Kidney epithelial cell (primary cell): Measurements from ENCODE around the gene LRRC30. TPM values are rescaled to one million over a fixed set of nuclear protein-coding genes. Genes with fewer than 3 reads are reported as not detected.

ENCODE experiments used
- DNase-seq: peaks from one replicate; pipeline ENCODE4 v3.0.0-alpha.2; 2010; ENCODE audit warnings: low read depth
- H3K27me3 ChIP-seq: 2 replicates; pipeline ENCODE4 v1.6.0; 2011; ENCODE audit warnings: low read length; ENCODE audit not compliant: control insufficient read depth, insufficient read depth
- H3K36me3 ChIP-seq: 2 replicates; pipeline ENCODE4 v1.5.1; 2011; ENCODE audit warnings: low read length; ENCODE audit not compliant: control insufficient read depth, insufficient read depth
- H3K4me3 ChIP-seq: 2 replicates; pipeline ENCODE4 v1.5.1; 2011; ENCODE audit warnings: low read depth, mild to moderate bottlenecking, control low read depth, low read length
- CTCF ChIP-seq: IDR thresholded peaks from 2 replicates; pipeline ENCODE4 v1.5.1; 2011; ENCODE audit warnings: mild to moderate bottlenecking, moderate library complexity, low read length, control low read depth, inconsistent platforms; ENCODE audit not compliant: insufficient read depth, poor library complexity, severe bottlenecking
- total RNA-seq: library from RNA; depleted of rRNA; stranded (reverse); fragments of >200 nt; gene quantifications from 2 replicates; pipeline ENCODE4 v1.2.3, GENCODE V29; 2015

The LRRC30 gene
- total RNA-seq, 1 donor from 2014 or later: not detected

DNA sequence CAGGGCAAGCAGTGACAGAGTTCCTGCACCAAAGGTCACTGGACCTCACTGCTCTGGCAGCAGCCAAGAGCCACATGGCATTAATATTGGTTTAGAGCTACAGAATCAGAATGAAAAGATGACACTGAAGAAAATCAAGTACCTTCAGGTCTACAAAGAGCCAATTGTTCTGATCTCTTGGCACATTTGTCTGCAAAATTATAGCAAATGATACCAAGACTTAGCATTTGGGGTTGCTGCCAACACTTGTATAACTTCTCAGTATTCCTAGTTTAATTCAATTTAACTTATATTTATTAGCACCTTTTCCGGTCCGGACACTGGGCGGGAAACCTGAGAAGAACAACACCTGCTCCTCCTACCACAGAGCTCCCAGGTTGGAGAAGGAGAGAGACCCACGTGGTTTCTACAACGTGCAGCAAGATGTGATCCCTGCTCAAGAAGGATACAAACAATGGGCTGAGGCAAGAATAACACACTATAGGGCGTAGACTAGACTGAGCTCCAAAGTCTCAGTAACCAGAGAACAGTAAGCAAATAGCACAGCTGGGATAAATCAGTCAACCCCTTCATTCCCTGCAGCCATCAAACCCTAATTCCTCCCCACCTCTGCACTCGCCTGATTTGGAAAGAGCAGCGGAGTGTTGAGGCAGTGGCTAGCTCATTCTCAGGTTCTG, 2.4 kb downstream of the LRRC30 start:
- Histone ChIP-seq H3K4me3 (no peak overlapping the region), H3K27me3 (peaks cover 38% of the 10 kb centered on the region), H3K36me3 (no peaks in the 10 kb centered on the region)
- no peak for TF ChIP-seq CTCF
- DNase-seq: no peak

DNA sequence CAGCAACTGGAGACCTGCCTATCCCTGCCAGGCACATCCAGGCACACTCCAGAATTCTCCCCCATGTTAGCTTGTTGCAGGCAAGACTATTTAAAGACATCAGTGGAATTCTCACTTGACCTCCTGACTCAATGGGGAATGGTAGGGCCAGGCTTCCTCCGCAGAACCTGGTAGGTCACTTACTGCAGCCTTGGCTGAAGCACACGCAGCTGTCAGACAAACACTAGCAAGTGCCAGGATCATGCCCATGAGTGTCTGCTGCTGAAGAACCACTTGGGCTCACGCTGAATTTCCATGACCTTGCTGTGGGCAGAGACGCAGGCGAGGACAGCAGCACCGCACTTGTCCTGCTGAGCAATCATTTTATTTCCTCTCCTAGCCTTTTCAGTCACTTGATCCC, 3.2 kb downstream of the LRRC30 start:
- TF ChIP-seq CTCF: no peak
- no peak for DNase-seq
- H3K36me3 ChIP-seq: no peaks in the 10 kb centered on the region
- no peak overlapping the region for H3K4me3 ChIP-seq
- H3K27me3 ChIP-seq: peaks cover 38% of the 10 kb centered on the region

DNA sequence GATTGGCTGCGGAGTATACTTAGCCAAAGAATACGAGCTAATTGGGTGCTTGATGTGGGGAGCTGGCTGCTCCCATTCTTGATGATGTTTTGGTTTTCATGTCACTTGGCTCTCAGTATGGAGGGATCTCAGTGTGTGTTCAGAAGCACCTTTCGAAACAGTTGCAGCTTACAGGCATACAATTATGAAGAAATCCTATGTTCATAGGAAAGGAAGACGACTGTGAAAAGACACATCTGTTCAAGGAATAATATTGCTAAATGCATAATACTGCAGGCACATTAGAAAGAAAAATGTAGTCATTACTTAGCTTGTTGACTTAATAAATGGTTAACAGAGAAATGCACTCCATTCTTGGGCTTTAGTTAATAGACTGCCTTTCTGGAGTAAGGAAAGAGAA, 4.1 kb downstream of the LRRC30 start:
- DNase-seq: no peak
- Histone ChIP-seq H3K27me3 (peaks cover 38% of the 10 kb centered on the region), H3K36me3 (no peaks in the 10 kb centered on the region), H3K4me3 (no peak overlapping the region)
- no peak for TF ChIP-seq CTCF

DNA sequence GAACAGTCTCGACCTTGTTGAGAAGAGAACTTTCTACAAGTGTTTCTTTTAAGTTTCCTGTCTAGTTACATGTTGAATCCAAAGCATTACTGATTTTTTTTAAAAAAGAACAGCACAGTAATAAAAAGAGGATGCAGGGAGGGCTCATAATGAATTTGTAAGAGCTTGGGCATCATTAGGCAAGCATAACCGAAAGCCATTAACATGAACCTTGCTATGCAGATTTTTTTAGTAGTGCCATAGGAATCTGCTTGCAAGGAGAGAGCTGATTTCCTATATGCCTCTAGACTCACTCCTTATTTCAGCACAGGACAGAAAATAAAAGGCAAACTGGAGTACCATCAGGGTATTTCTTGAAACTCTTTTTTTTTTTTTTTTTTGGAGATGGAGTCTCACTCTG, 5.2 kb downstream of the LRRC30 start:
- H3K36me3 ChIP-seq: no peaks in the 10 kb centered on the region
- DNase-seq: no peak
- H3K4me3 ChIP-seq: no peak overlapping the region
- no peak for TF ChIP-seq CTCF
- H3K27me3 ChIP-seq: peaks cover 29% of the 10 kb centered on the region

GRCh38 chr18:7236933-7237332, 6.0 kb downstream of the LRRC30 start:
- no peak overlapping the region for H3K4me3 ChIP-seq
- DNase-seq: no peak
- peaks cover 20% of the 10 kb centered on the region for H3K27me3 ChIP-seq
- H3K36me3 ChIP-seq: no peaks in the 10 kb centered on the region
- TF ChIP-seq CTCF: no peak

- TF ChIP-seq CTCF: no peak
- Histone ChIP-seq H3K36me3 (no peaks in the 10 kb centered on the region), H3K27me3 (peaks cover 16% of the 10 kb centered on the region), H3K4me3 (no peak overlapping the region)
- no peak for DNase-seq
These were observed 6.9 kb downstream of the LRRC30 start for GRCh38 chr18:7237673-7238272.
